Fibroblast of lung (primary cell): ENCODE results near the gene SYS1.

Experiments used
- EZH2 ChIP-seq: IDR thresholded peaks from 2 replicates; pipeline ENCODE4 v1.5.1; 2012; ENCODE audit warnings: low read length, control low read depth, mild to moderate bottlenecking; ENCODE audit errors: missing control alignments
- TF ChIP-seq, protein P1 (sequence below), 2 donors: IDR thresholded peaks in 1 of 2; conservative IDR thresholded peaks in 1 of 2; 1 replicate in 1 of 2; 2 replicates in 1 of 2; pipeline ENCODE4 v1.5.1; 2011 to 2012; ENCODE audit warnings: low read length in 2 of 2, control low read depth in 1 of 2, inconsistent platforms in 1 of 2, low read depth in 1 of 2, mild to moderate bottlenecking in 1 of 2

GRCh38 chr20:45320948-45321595, 41.9 kb upstream of the SYS1 start:
- TF ChIP-seq EZH2 = no peak
- TF ChIP-seq, protein P1, sequence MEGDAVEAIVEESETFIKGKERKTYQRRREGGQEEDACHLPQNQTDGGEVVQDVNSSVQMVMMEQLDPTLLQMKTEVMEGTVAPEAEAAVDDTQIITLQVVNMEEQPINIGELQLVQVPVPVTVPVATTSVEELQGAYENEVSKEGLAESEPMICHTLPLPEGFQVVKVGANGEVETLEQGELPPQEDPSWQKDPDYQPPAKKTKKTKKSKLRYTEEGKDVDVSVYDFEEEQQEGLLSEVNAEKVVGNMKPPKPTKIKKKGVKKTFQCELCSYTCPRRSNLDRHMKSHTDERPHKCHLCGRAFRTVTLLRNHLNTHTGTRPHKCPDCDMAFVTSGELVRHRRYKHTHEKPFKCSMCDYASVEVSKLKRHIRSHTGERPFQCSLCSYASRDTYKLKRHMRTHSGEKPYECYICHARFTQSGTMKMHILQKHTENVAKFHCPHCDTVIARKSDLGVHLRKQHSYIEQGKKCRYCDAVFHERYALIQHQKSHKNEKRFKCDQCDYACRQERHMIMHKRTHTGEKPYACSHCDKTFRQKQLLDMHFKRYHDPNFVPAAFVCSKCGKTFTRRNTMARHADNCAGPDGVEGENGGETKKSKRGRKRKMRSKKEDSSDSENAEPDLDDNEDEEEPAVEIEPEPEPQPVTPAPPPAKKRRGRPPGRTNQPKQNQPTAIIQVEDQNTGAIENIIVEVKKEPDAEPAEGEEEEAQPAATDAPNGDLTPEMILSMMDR (conservative IDR thresholded peaks at IDR 0.05 in 1 of 2, IDR thresholded peaks at IDR 0.05 in 1 of 2; ENCODE audit: low read depth in 1 of 2, low read length in 2 of 2) = no peak
